GM18909 (cell line): ENCODE data around the gene WFS1.
A peak's percentile ranks its signal among the peaks of the same experiment; 100 is the strongest.

Source experiments
- ATAC-seq: cut with Tn5 transposase; IDR thresholded peaks from one replicate; pipeline ENCODE4 v1.9.1; 2021; ENCODE audit warnings: mild to moderate bottlenecking; ENCODE audit not compliant: unreplicated experiment, poor library complexity

Gene WFS1

GRCh38 chr4:6321361-6321760 lies 51.7 kb downstream of the WFS1 start:
- no peak for ATAC-seq

GRCh38 chr4:6322067-6322760 lies 52.6 kb downstream of the WFS1 start:
- ATAC-seq: no peak

DNA sequence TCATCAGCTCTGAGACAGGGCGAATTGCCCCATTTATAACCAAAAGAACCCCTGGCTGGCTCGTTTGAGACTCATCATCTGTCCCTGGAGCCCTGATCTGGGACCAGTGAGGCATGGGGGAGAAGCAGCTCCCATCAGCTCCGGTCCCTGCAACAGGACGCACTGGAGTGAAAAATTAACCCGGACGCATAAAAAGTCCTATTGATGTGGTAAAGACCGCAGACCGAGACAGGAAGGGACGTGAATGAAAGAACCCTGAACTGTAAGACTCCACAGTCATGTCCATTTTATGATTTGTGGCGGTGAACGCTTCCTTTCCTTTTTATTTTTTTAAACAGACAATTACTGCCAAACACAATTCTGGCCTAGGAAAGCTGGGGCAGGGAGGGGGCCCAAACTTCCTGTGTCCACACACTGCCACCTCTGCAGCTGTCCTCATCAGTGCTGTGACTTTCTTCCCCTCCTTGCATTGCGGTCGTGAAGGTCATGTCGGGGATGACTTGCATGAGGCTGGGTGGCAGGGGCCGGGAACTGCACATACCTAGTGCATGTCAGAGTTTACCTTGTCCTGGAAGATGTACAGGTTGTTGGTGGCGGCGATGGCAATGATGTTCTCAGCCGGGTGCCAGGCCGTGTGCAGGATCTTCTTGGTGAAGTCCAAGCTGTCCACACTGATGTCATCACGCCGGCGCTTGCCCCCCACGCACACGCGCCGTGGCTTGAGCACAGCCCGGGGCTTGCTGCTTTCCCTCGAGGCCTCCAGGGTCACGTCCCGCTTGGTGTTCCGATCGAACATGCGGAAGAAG lies 53.3 kb downstream of the WFS1 start:
- ATAC-seq: no peak

- no peak for ATAC-seq
These were observed 54.9 kb downstream of the WFS1 start for GRCh38 chr4:6324461-6324998.

GRCh38 chr4:6324999-6325787 lies 55.5 kb downstream of the WFS1 start:
- no peak for ATAC-seq

DNA sequence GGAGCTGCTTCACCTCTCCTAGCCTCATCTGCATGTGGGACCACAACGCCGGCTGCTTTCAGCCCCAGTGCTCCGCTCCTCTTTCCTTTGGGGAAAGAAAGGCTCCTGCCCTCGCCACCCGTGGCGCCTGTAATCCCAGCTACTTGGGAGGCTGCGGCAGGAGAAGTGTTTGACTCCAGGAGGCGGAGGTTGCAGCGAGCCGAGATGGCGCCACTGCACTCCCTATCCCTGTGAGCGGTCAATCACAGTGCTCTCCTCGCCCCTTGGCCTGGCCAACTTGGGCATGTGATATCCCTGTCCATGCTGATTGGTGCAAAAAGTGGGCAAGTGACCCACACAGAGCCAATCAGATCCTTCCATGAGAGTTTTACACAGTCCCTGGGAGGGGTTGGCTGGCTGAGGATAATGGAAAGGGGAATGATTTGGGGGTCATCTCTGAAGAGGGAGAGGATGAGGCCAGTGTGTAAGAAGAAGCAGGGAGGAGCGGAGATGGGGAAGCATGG lies 56.2 kb downstream of the WFS1 start:
- no peak for ATAC-seq

GRCh38 chr4:6326312-6327060 lies 56.8 kb downstream of the WFS1 start:
- no peak for ATAC-seq

DNA sequence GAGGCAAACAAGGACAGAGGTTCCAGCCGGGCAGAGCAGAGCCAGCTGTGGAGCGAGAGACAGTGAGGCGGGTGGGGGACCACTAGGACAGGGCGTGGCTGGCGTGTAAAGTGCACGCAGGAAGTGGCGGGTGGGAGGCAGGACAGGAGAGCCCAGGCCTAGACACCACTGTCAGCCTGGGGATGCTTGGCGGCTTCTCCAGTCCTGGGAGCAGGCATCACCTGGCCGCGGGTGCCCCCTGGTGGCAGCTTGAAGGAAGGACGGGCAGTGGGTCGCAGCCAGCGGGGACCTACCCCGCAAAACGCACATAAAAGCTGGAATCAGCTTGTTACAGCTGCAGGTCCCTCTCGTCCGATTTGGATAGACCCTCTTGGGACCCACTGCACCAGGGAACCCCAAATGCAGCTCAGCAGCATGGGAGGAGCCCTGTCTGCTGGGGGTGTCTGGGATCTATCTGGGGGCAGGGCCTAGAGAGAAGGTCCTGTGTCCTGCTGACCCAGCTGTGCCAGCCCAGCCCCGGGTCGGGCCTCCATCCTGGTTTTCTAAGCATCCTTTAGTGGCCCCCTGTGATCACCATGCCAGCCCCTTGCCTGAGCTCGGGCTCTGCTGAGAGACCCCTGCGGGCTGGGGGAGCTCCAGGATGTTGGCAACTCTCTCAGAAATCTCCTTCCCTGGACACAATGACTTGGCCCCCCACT lies 57.7 kb downstream of the WFS1 start:
- peak; percentile 72 for ATAC-seq

- ATAC-seq: no peak
These were observed 58.9 kb downstream of the WFS1 start for GRCh38 chr4:6328526-6328925.

DNA sequence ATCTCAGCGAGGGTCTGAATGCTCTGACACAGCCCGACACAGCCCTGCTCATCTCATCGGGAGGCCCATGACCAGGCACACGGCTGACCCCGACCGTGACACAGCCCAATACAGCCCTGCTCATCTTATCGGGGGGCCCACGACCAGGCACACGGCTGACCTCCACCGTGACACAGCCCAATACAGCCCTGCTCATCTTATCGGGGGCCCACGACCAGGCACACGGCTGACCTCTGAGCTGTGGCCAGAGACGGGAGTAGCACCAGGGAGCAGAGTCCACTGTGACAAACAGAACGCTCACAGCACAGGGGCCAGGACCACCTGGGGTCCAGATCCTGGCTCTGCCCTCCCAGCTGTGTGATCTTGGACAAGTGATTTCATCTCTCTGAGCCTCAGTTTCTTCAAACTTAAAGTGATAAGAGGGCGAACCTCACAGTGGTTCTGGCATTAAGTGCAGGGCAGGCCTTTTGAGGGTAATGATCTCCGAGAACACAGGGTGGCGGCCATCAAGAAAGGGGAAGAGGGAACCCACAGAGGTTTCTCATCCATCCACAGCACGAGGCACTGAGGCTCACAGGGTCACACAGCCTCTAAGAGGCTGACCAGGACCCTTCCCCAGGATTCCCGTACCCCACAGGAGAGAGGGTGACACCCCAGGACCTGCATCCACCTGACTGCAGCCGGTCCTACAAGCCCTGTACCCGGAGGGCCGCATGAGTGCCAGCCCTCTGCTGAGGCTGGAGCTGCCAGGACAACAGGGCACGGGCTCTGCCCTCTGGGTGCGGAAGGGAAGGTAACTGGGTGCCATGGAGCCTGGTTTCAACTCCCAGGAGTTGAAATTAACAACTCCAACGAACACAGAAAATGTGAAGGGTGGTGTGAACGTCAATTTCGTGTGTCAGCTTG lies 60.1 kb downstream of the WFS1 start:
- ATAC-seq: no peak

DNA sequence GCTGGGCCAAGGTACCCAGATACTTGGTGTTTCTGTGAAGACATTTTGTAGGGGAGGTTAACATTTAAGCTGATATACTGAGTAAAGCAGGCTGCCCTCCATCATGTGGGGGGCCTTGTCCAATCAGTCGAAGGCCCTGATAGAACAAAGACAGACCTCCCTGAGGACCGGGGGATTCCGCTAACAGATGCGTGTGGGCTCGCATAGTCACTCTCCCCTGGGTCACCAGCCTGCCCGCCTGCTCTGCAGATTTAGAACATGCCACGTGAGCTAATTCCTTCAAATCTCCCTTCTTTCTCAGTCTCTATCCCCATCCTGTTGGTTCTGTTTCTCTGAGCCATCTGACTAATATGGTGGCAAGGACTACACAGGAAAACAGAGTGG lies 60.7 kb downstream of the WFS1 start:
- no peak for ATAC-seq

GRCh38 chr4:6331018-6331417 lies 61.4 kb downstream of the WFS1 start:
- no peak for ATAC-seq

- no peak for ATAC-seq
These were observed 61.8 kb downstream of the WFS1 start for GRCh38 chr4:6331468-6331867.

GRCh38 chr4:6332042-6332668 lies 62.5 kb downstream of the WFS1 start:
- ATAC-seq: no peak

DNA sequence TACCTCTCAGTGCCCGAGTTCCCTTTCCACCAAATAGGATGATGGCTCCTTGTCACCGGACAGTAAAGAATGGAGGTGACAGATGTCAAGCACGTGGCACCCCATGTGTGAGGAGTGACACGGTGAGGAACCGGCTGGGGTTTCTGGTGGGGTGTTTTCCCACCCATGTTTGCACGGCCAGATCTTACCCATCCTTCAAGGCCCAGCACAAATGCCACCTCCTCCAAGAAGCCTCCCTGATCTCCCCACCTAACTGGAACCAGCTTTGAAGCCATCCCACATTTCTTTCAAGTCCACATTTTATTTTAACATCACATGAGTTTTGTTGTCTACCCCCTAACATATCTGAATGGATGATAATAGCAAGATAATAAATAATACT lies 63.0 kb downstream of the WFS1 start:
- no peak for ATAC-seq

- ATAC-seq: no peak
These were observed 63.9 kb downstream of the WFS1 start for GRCh38 chr4:6333301-6334202.
